Parathyroid adenoma (tissue), 2 donors: ENCODE data around the gene LARP7.
"Not testable (repeated sequence)": the region's sequence is repeated elsewhere in the genome, so short reads cannot be mapped to it uniquely, and the experiment has no call there.

ENCODE experiments used
- H2AFZ ChIP-seq: fragments of 300-600 bp; sonication (generic); one replicate; pipeline ENCODE4 v1.7.0; 2017; ENCODE audit warnings: antibody characterized with exemption, mild to moderate bottlenecking
- H3K27ac ChIP-seq: fragments of 300-600 bp; sonication (generic); one replicate; pipeline ENCODE4 v1.7.0; 2017
- H3K27me3 ChIP-seq: fragments of 300-600 bp; sonication (generic); one replicate; pipeline ENCODE4 v1.7.0; 2017; ENCODE audit warnings: low read length; ENCODE audit not compliant: control insufficient read depth, insufficient read depth
- H3K36me3 ChIP-seq: fragments of 300-600 bp; sonication (generic); one replicate; pipeline ENCODE4 v1.7.0; 2017; ENCODE audit warnings: low read length; ENCODE audit not compliant: control insufficient read depth, insufficient read depth
- H3K4me1 ChIP-seq: fragments of 300-600 bp; sonication (generic); one replicate; pipeline ENCODE4 v1.7.0; 2017; ENCODE audit warnings: control low read depth
- H3K4me2 ChIP-seq: fragments of 300-600 bp; sonication (generic); one replicate; pipeline ENCODE4 v1.7.0; 2017; ENCODE audit warnings: low read length
- H3K4me3 ChIP-seq: fragments of 300-600 bp; sonication (generic); one replicate; pipeline ENCODE4 v1.7.0; 2017; ENCODE audit warnings: low read depth, low read length
- H3K79me2 ChIP-seq: fragments of 300-600 bp; sonication (generic); one replicate; pipeline ENCODE4 v1.7.0; 2017; ENCODE audit warnings: control low read depth
- H3K9ac ChIP-seq: fragments of 300-600 bp; sonication (generic); one replicate; pipeline ENCODE4 v1.7.0; 2017; ENCODE audit warnings: mild to moderate bottlenecking
- H3K9me3 ChIP-seq: fragments of 300-600 bp; sonication (generic); one replicate; pipeline ENCODE4 v1.7.0; 2017; ENCODE audit warnings: low read length; ENCODE audit not compliant: control insufficient read depth
- TF ChIP-seq, protein P1 (sequence below): fragments of 300-600 bp; sonication (generic); IDR thresholded peaks from one replicate; pipeline ENCODE4 v1.7.0; 2017; ENCODE audit warnings: antibody characterized with exemption, mild to moderate bottlenecking
- donor health status: primary hyperparathyroidism.

The LARP7 gene

DNA sequence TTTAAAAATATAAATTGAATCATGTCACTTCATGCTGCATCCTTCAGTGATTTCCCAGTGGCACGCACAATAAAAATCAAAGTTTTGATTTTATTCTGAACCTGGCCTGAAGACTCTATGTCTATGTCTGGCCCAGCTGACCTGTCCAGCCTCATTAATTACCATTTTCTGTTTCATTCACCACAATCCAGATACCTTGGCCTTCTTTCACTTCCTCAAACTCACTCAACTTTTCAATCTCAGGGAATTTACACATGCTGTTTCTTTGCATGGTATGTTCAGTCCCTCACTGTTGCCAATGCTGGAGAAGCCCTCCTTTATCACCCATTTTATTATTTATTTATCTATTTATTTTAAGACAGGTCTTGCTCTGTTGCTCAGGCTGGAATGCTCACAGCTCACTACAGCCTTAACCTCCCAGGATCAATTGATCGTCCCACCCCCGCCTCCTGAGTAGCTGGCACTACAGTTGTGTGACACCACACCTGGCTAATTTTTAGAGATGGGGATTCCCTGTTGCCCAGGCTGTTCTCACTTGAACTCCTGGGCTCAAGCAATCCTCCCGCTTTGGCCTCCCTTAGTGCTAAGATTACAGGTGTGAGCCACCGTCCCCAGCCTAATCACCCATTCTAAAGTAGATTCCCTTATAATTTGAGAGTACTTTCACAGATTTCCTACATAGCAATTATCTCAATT is 43.4 kb upstream of the LARP7 start:
- TF ChIP-seq, protein P1, sequence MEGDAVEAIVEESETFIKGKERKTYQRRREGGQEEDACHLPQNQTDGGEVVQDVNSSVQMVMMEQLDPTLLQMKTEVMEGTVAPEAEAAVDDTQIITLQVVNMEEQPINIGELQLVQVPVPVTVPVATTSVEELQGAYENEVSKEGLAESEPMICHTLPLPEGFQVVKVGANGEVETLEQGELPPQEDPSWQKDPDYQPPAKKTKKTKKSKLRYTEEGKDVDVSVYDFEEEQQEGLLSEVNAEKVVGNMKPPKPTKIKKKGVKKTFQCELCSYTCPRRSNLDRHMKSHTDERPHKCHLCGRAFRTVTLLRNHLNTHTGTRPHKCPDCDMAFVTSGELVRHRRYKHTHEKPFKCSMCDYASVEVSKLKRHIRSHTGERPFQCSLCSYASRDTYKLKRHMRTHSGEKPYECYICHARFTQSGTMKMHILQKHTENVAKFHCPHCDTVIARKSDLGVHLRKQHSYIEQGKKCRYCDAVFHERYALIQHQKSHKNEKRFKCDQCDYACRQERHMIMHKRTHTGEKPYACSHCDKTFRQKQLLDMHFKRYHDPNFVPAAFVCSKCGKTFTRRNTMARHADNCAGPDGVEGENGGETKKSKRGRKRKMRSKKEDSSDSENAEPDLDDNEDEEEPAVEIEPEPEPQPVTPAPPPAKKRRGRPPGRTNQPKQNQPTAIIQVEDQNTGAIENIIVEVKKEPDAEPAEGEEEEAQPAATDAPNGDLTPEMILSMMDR: no peak
- H2AFZ ChIP-seq: no peak overlapping the region
- no peaks in the 10 kb centered on the region for H3K27me3 ChIP-seq
- H3K9me3 ChIP-seq: no peaks in the 10 kb centered on the region
- no peak overlapping the region for H3K27ac ChIP-seq
- H3K36me3 ChIP-seq: no peaks in the 10 kb centered on the region
- no peak overlapping the region for H3K4me3 ChIP-seq
- H3K4me2 ChIP-seq: no peak overlapping the region
- no peak overlapping the region for H3K9ac ChIP-seq
- H3K4me1 ChIP-seq: no peaks in the 10 kb centered on the region
- no peaks in the 10 kb centered on the region for H3K79me2 ChIP-seq

- TF ChIP-seq, protein P1: no peak
- Histone ChIP-seq H3K27ac (no peak overlapping the region), H3K4me3 (no peak overlapping the region)
Measured at GRCh38 chr4:112594993-112595392, 42.0 kb upstream of the LARP7 start.

GRCh38 chr4:112604589-112604988 is 32.4 kb upstream of the LARP7 start:
- H3K4me2 ChIP-seq: no peak overlapping the region
- H3K79me2 ChIP-seq: no peaks in the 10 kb centered on the region
- no peaks in the 10 kb centered on the region for H3K9me3 ChIP-seq
- H3K4me3 ChIP-seq: no peak overlapping the region
- H3K27me3 ChIP-seq: no peaks in the 10 kb centered on the region
- no peak overlapping the region for H2AFZ ChIP-seq
- H3K36me3 ChIP-seq: no peaks in the 10 kb centered on the region
- H3K4me1 ChIP-seq: no peaks in the 10 kb centered on the region
- no peak overlapping the region for H3K27ac ChIP-seq
- TF ChIP-seq, protein P1: peak; percentile 36
- no peak overlapping the region for H3K9ac ChIP-seq

More at GRCh38 chr4:112594993-112595392, 42.0 kb upstream of the LARP7 start:
- Histone ChIP-seq H3K4me1 (no peaks in the 10 kb centered on the region), H3K4me2 (no peak overlapping the region), H3K79me2 (no peaks in the 10 kb centered on the region), H3K9ac (no peak overlapping the region), H3K36me3 (no peaks in the 10 kb centered on the region), H2AFZ (no peak overlapping the region), H3K27me3 (no peaks in the 10 kb centered on the region), H3K9me3 (no peaks in the 10 kb centered on the region)

GRCh38 chr4:112612814-112613213 is 24.1 kb upstream of the LARP7 start:
- not testable (repeated sequence) for H3K27me3 ChIP-seq, H3K4me1 ChIP-seq, H3K27ac ChIP-seq, H3K4me3 ChIP-seq, H3K4me2 ChIP-seq, H3K9ac ChIP-seq, H2AFZ ChIP-seq, H3K36me3 ChIP-seq, H3K79me2 ChIP-seq, H3K9me3 ChIP-seq

DNA sequence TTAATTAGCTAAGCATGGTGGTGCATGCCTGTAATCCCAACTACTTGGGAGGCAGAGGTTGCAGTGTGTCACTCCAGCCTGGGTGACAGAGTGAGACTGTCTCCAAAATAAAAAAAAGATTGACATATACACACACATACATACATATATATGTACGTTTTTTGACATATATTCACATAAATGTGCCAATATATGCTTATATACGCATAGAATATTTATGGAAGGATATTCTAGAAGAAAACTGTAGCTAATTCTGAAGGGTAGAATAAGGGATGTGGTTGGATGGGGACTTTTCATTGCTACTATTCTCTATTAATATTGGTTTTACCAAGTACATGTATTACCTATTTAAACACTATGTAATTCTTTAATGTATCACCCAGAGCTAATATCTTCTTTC is 20.0 kb upstream of the LARP7 start:
- Histone ChIP-seq H3K9me3 (no peaks in the 10 kb centered on the region), H3K27ac (no peak overlapping the region), H3K4me3 (no peak overlapping the region), H3K27me3 (no peaks in the 10 kb centered on the region), H3K79me2 (no peaks in the 10 kb centered on the region), H3K4me2 (no peak overlapping the region), H2AFZ (no peak overlapping the region), H3K9ac (no peak overlapping the region), H3K4me1 (no peaks in the 10 kb centered on the region), H3K36me3 (no peaks in the 10 kb centered on the region)
- TF ChIP-seq, protein P1: no peak
